T-helper 2 cell treated with Interferon-gamma antibody and Interleukin-4, amounts not matched to agents 100 ng/mL and 5 ng/mL, for 36 hours (primary cell): ENCODE measurements around the gene KIF15. TPM values are rescaled to one million over a fixed set of nuclear protein-coding genes. Genes with fewer than 3 reads are reported as not detected.

Experiments
- intact Hi-C: fragments of 100-400 bp; cut with micrococcal nuclease; formaldehyde crosslinking; loops from one replicate; pipeline ENCODE4 v1.15.1; 2023
- total RNA-seq: library from RNA; stranded (reverse); gene quantifications from 2 replicates; pipeline ENCODE4 v1.2.3, GENCODE V29; 2022

The KIF15 gene
- total RNA-seq, 1 donor from 2014 or later: 44.8 TPM

- intact Hi-C loops: no loop called here
Measured at GRCh38 chr3:44870375-44871061, 108.9 kb downstream of the KIF15 start.

- intact Hi-C loops: no loop called here
Measured at GRCh38 chr3:44874308-44874707, 112.7 kb downstream of the KIF15 start, which contains the start of gene TGM4. TSS of gene TGM4 (plus strand) at chr3:44874608. CDS start at chr3:44874679, 71 bp downstream.

DNA sequence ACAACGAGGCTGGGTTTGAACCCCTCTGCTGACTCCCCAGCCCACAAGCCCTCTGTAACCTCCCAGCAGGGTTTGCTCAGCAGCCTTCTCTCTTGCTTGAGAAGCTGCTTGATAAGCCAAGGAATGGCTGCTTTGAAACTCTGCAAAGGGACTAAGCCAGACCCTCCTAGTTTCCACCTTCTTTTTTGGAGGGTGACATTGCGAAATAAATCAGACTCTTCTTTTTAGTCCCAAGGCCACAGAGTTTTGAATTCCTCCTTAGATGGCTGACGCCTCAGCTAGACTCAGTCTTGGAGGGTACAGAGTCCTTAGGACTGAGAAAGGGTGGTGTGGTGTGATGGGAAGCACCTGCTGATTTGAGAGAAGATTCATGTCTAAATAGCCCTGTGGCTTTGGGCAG is 114.0 kb downstream of the KIF15 start:
- intact Hi-C loops: no loop called here

DNA sequence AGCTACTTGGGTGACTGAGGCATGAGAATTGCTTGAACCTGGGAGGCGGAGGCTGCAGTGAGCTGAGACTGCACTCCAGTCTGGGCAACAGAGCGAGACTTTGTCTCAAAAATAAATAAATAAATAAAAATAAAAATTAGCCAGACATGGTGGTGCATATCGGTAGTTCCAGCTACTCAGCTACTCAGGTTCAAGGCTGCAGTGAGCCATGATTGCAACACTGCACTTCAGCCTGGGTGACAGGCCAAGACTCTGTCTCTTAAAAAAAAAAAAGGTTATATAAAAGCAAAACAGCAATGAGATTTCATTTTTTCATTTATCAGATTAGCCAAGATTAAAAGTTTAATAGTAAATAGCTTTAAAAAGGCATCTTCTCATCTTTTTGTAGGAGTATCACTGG is 115.7 kb downstream of the KIF15 start:
- intact Hi-C loops: no loop called here

- intact Hi-C loops: no loop called here
Measured at GRCh38 chr3:44880284-44880683, 118.7 kb downstream of the KIF15 start.

- intact Hi-C loops: no loop called here
Measured at GRCh38 chr3:44883213-44883955, 121.8 kb downstream of the KIF15 start.

DNA sequence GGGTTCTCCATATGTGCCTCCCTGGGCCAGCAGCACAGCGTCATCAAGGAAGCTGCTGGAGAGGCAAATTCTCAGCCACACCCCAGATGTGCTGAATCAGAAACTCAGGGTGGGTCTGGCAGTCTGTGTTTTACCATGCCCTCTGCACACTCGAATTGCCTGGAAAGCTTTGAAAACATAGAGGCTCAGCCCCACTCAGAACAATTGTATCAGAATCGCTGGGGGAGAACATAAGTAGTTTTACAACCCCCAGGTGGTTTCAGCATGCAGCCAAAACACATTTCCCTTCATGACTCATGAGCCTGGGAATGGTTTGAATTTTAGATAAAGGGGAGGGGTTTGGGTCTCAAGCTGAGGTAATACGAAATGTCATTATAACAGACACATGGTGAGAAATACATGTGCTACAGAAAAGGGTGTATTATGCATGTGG is 122.4 kb downstream of the KIF15 start:
- intact Hi-C loops: no loop called here

DNA sequence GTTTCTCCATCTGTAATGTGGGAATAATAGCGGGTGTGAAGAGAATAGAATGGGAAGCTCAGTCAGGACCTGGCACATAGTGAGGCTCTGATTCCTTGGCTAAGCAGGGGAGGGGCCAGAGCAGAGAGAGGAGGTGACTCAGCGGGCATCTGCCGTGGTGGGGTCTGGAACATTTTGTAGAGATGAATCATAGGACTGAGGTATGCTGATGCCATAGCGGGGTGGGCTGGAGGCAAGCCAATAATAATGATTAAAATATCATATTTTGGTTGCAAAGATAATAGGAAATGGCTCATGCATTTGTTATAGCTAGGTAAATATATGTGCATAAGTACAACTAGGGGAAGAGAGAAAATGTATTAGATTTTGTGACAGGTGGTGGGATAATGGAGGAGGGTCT is 124.0 kb downstream of the KIF15 start:
- intact Hi-C loops: no loop called here

- intact Hi-C loops: no loop called here
Measured at GRCh38 chr3:44886561-44886960, 125.0 kb downstream of the KIF15 start.

- intact Hi-C loops: no loop called here
Measured at GRCh38 chr3:44887101-44887500, 125.5 kb downstream of the KIF15 start.

DNA sequence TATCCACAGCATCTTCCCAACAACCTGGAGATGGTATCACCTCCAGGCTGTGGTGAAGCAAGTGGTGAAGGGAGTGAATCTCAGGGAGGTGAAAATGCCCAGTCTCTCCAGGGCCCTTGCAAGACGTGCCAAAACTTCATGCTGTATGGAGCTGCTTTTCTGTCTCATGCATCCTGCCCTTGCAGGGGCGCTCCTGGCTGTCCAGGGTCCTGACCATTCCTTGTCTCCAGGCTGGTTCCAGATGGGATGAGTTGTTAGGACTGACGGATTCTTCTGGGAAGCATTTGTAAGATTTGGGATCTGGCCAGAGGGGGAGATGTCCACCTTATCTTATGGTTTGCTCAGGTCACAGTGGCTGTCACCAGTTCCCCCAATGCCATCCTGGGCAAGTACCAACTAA is 128.7 kb downstream of the KIF15 start:
- intact Hi-C loops: no loop called here

DNA sequence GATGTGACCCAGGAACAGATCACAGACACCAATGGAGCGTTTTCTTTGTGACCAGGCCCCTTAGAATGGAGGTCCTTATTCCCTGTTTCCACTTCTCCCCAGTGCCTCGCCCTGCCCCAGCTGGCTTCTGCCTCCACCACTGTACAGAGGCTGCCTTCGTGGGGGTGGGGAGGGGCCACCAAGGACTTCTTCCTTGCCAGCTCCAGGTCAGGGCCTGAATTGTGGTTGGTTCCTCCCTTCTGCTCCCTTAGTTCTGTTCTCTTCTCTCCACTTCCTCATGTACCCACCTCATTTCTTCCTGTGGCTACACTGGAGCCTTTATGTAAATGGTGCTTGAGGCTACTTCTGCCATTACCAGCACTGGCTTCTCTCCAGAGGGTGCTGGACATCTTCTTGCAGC is 129.3 kb downstream of the KIF15 start:
- intact Hi-C loops: no loop called here

GRCh38 chr3:44892689-44893088 is 131.1 kb downstream of the KIF15 start:
- intact Hi-C loops: no loop called here

DNA sequence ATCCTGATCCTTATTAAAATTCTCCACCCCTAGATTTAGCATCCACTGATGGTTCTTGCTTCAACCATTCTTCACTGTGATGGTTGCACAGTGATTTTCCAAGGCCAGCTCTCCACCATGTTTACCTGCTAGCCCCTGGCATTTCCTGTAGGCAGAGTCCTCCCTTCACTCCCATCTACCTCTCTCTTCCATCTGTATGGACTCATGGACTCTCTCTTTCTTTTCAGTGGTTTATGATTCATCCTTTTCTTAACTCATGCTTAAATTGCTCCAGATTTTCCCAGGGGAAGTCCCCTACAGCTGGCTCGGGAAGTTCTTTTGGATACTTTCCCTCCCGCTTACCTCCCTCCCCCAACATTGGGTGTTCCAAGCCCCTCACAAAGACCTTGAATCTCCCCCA is 131.5 kb downstream of the KIF15 start:
- intact Hi-C loops: no loop called here

- intact Hi-C loops: no loop called here
Measured at GRCh38 chr3:44894485-44894884, 132.9 kb downstream of the KIF15 start.

- intact Hi-C loops: no loop called here
Measured at GRCh38 chr3:44896440-44896839, 134.8 kb downstream of the KIF15 start.

DNA sequence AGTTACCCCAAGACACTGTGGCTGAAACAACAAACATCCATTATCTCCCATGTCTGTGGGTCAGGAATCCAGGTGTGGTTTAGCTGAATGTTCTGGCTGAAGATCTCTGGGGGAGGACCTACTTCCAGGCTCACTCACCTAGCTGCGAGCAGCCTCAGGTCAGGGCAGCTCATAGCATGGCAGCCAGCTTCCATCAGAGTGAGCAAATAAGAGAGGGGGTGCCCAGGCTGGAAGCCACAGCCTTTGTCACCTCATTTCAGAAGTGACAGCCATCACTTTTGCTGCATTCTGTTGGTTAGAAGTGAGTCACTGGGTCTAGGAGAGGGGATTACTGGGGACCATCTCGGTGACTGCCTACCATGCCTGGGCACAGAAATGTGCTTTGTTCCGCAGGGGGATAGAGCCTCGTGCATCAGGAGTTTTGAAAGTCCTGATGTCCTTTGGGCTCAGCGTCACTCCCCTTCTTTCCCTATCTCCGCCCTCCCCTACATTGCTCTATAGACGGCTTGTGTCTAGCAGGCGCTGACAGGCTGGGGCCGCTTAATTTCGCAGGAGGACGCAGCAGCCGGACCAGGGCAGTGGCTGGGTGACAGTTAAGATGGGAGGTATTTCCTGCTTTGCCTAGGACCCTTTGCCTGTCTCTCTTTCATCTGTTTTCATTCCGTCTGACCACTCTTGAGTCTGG is 138.2 kb downstream of the KIF15 start:
- intact Hi-C loops: no loop called here

- intact Hi-C loops: no loop called here
Measured at GRCh38 chr3:44902628-44903027, 141.0 kb downstream of the KIF15 start.
